Forelimb muscle (tissue), 1 donor: ENCODE measurements around the gene SCYL2. TPM values are rescaled to one million over a fixed set of nuclear protein-coding genes. Genes with fewer than 3 reads are reported as not detected.

Source experiments
- DNase-seq: peaks from one replicate; pipeline ENCODE4 v3.0.0-alpha.2; 2013; ENCODE audit warnings: low read depth
- polyA plus RNA-seq: library from polyadenylated mRNA; unstranded; fragments of 120-200 nt; gene quantifications from one replicate; pipeline ENCODE4 v1.2.1, GENCODE V29; 2013; ENCODE audit not compliant: insufficient read length

Gene SCYL2
- polyA plus RNA-seq, 1 donor = 31.1 TPM

GRCh38 chr12:100372853-100373640 lies 106.1 kb downstream of the SCYL2 start:
- no peak for DNase-seq

GRCh38 chr12:100375038-100375735 lies 108.2 kb downstream of the SCYL2 start:
- peak; percentile 50 for DNase-seq

GRCh38 chr12:100376161-100376560 lies 109.2 kb downstream of the SCYL2 start:
- DNase-seq = no peak

GRCh38 chr12:100381379-100381778 lies 114.4 kb downstream of the SCYL2 start:
- no peak for DNase-seq

GRCh38 chr12:100382338-100382737 lies 115.4 kb downstream of the SCYL2 start:
- no peak for DNase-seq

- DNase-seq = no peak
Observed at GRCh38 chr12:100383586-100384558, 116.9 kb downstream of the SCYL2 start.

- no peak for DNase-seq
Observed at GRCh38 chr12:100384559-100384935, 117.6 kb downstream of the SCYL2 start.

GRCh38 chr12:100388382-100388781 lies 121.4 kb downstream of the SCYL2 start:
- no peak for DNase-seq

Other genes with a start within 250 kb of the SCYL2 start
- gene BLTP3B, start 124.3 kb upstream of the SCYL2 start, polyA plus RNA-seq = 15.1 TPM
- 18.1 TPM for gene ACTR6, start 66.4 kb upstream of the SCYL2 start, polyA plus RNA-seq
- 1.0 TPM for gene DEPDC4, start 98 bp upstream of the SCYL2 start, polyA plus RNA-seq
- 0.06 TPM for gene SLC17A8, start 89.9 kb downstream of the SCYL2 start, polyA plus RNA-seq
- not detected for gene NR1H4, start 206.7 kb downstream of the SCYL2 start, polyA plus RNA-seq